ENCODE data around the gene PPL.

DNA sequence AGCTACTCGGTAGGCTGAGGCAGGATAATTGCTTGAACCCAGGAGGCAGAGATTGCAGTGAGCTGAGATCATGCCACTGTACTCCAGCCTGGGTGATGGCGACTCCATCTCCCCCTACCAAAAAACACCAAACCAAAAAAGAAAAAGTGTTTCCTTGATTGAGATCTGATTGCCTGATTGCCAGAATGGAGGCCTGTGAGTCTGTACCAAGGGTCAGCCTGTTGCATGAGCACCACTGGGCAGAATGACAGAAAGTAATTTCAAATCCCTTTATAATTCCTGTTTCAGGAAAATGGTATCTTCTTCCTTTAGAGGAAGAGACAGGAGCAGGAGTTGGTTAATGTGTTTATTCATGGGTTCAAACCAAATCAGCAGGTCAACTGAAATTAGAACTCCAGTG, 81.1 kb downstream of the PPL start:
- TF ChIP-seq ZNF274 (IDR thresholded peaks at IDR 0.05; ENCODE audit: low read length) (no peak), ZNF274 (tag by site-specific recombination; IDR thresholded peaks at IDR 0.05; ENCODE audit: borderline replicate concordance) (no peak), HOXD13 (CRISPR knock-in tag; IDR thresholded peaks at IDR 0.05; ENCODE audit: borderline replicate concordance) (no peak), PRDM1 (tag by site-specific recombination; IDR thresholded peaks at IDR 0.05) (no peak), ZNF768 (tag by site-specific recombination; IDR thresholded peaks at IDR 0.05) (no peak), ZNF302 (tag by site-specific recombination; IDR thresholded peaks at IDR 0.05; ENCODE audit: low read depth) (no peak), ZNF292 (tag by site-specific recombination; IDR thresholded peaks at IDR 0.05; ENCODE audit: borderline replicate concordance, low read depth) (no peak), ZNF354C (tag by site-specific recombination; IDR thresholded peaks at IDR 0.05; ENCODE audit: borderline replicate concordance, low read depth) (no peak), ZNF654 (tag by site-specific recombination; IDR thresholded peaks at IDR 0.05; ENCODE audit: low read depth) (no peak), ZBTB21 (tag by site-specific recombination; IDR thresholded peaks at IDR 0.05) (no peak)
- TF ChIP-seq, protein P1, sequence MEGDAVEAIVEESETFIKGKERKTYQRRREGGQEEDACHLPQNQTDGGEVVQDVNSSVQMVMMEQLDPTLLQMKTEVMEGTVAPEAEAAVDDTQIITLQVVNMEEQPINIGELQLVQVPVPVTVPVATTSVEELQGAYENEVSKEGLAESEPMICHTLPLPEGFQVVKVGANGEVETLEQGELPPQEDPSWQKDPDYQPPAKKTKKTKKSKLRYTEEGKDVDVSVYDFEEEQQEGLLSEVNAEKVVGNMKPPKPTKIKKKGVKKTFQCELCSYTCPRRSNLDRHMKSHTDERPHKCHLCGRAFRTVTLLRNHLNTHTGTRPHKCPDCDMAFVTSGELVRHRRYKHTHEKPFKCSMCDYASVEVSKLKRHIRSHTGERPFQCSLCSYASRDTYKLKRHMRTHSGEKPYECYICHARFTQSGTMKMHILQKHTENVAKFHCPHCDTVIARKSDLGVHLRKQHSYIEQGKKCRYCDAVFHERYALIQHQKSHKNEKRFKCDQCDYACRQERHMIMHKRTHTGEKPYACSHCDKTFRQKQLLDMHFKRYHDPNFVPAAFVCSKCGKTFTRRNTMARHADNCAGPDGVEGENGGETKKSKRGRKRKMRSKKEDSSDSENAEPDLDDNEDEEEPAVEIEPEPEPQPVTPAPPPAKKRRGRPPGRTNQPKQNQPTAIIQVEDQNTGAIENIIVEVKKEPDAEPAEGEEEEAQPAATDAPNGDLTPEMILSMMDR (tag by site-specific recombination; IDR thresholded peaks at IDR 0.05): no peak
- TF ChIP-seq, protein P2, sequence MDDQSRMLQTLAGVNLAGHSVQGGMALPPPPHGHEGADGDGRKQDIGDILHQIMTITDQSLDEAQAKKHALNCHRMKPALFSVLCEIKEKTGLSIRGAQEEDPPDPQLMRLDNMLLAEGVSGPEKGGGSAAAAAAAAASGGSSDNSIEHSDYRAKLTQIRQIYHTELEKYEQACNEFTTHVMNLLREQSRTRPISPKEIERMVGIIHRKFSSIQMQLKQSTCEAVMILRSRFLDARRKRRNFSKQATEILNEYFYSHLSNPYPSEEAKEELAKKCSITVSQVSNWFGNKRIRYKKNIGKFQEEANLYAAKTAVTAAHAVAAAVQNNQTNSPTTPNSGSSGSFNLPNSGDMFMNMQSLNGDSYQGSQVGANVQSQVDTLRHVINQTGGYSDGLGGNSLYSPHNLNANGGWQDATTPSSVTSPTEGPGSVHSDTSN (CRISPR knock-in tag; IDR thresholded peaks at IDR 0.05): no peak
- TF ChIP-seq, protein P3, sequence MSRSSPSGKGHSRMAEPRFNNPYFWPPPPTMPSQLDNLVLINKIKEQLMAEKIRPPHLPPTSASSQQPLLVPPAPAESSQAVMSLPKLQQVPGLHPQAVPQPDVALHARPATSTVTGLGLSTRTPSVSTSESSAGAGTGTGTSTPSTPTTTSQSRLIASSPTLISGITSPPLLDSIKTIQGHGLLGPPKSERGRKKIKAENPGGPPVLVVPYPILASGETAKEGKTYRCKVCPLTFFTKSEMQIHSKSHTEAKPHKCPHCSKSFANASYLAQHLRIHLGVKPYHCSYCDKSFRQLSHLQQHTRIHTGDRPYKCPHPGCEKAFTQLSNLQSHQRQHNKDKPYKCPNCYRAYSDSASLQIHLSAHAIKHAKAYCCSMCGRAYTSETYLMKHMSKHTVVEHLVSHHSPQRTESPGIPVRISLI (tag by site-specific recombination; IDR thresholded peaks at IDR 0.05): no peak

Measured in HEK293 (cell line).